ENCODE results near the gene CSNK1D.
"Not testable (repeated sequence)": the region's sequence is repeated elsewhere in the genome, so short reads cannot be mapped to it uniquely, and the experiment has no call there.

Gene CSNK1D

DNA sequence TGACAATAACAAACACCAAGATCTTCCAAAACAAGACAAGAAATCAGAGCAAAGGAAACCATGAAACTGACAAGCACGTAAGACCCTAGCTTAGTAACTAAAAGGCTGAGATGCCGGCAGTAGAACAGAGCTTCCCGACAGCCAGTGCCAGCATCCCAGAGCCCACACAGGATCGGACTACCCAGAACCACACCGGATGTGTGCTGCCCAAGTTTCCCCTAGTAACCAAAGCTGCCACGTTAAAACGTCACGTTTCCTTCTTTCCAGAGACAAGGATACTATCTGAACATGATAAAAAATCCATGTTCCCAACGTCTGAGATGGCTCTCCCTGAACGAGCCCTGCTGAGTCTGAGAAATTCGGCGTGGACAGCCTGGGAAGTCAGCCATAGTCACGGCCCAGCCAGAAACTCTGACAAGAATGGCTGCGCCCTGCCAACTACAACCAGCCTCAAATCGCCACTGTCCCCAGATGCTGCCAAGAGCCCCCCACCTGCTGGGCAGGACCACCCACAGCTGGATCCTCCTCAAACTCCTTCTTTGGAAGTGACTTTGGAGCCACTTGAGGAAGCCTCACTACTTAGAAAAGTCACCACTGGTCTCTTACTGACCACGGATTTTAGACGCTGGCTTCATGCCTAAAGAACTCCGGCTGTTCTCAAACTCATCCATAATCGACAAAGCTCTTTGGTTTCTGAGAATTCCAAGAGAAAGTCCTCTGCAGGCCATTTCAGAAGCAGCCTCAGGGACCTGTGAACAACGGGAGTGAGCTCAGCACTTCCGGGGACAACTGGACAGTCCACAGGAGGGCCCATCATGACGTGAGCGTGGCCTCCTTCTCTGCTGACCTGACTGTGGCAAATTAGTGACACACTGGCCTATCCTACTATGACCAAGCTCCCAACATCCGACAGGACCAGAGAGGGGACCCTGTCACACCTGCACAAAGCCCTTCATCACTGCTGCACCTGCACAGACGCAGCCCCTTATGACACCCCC is 77.5 kb downstream of the CSNK1D start:
- no peak for DNase-seq (ENCODE audit: low read depth in 2 of 3, low spot score in 2 of 3)

DNA sequence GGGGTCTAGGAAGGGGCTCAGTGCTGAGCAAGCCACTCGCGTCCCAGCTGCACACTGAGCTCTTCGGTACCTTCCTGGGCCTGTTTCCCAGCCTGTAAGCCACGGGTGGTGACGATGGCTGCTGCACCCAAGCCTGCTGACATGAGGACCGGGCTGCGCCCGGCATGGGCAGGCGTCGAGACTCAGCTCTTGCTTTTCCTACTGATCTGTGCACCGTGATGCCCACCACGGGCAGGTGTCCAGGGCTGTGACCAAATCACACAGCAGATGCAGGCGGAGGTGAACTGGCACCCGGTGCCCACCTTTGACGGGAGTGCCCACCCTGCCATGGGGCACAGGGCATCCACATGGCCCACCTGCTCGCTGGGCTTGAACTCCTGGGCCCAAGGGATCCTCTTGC is 78.7 kb downstream of the CSNK1D start:
- no peak for DNase-seq (ENCODE audit: low read depth in 2 of 3, low spot score in 2 of 3)

DNA sequence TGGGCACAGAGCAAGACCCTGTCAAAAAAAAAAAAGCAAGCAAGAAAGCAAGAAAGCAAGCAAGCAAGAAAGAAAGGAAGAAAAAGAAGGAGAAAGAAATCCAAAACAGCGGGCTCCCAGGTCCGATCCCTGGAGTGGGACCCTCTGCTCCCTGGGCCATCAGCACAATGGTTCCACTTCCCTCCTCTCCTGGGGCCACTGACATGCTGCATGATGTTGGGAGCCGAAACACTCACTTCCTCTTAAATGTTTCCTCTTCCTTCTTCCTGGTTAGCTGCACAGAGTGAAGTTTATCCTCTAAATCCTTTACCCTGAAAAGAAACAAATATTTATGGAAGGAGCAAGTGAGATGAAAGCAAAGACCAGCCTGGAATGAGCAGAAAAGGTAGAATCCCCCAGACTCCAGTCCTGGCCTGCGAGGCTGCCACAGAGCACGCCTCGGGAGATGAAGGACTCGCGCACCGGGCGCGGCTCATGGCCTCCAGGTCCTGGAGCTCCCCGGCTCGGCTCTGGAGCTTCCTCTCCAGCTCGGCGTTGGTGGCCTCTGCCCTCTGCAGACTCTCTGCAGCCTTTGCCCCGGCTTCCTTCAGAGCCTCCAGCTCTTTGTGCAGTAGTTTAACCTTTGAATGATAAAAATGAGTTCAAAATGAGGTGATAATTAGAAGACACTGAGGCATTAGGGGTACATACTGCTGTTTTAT is 79.8 kb downstream of the CSNK1D start:
- DNase-seq (ENCODE audit: low read depth in 2 of 3, low spot score in 2 of 3): no peak

DNA sequence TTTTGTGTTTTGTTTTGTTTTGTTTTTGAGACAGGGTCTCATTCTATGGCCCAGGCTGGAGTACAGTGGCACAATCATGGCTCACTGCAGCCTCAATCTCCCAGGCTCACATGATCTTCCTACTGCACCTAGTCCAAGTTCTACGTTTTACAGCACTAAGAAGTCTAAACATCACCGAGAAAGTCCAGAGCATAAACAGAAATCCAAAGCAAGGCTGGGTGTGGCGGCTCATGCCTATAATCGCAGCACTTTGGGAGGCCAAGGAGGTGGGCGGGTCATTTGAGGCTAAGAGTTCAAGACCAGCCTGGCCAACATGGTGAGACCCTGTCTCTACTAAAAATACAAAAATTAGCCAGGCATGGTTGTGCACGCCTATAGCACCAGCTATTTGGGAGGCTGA is 80.5 kb downstream of the CSNK1D start:
- DNase-seq (ENCODE audit: low read depth in 2 of 3, low spot score in 2 of 3): not testable (repeated sequence)

Measured in activated CD8-positive, alpha-beta memory T cell treated with anti-CD3 and anti-CD28 coated beads for 48 hours (primary cell).